Measurements from ENCODE around the gene ARSB.

The ARSB gene

DNA sequence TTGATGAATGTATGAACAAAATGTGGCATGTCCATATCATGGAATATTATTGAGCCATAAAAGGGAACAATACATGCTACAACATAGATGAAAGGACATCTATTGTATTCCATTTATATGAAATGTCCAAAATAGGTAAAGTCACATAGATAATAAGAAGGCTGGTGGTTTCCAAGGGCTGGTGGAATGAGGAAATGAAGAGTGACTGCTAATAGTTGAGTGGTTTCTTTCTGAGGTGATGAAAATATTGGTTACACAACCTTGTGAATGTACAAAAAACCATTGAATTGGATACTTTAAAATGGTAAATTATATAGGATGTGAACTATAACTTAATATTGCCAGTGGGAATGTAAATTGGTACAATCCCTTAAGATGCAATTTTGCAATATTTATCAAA, 5.2 kb downstream of the ARSB start:
- Histone ChIP-seq H3K36me3 (ENCODE audit: insufficient read depth) (no peaks in the 10 kb centered on the region), H3K9ac (no peak overlapping the region), H4K20me1 (ENCODE audit: insufficient read depth) (no peaks in the 10 kb centered on the region), H2AFZ (ENCODE audit: low read depth) (no peak overlapping the region), H3K4me2 (no peak overlapping the region), H3K4me1 (ENCODE audit: low read depth, poor library complexity, severe bottlenecking) (peaks cover 12% of the 10 kb centered on the region), H3K27me3 (ENCODE audit: insufficient read depth, low read depth) (no peaks in the 10 kb centered on the region), H3K79me2 (ENCODE audit: insufficient read depth, low read depth) (no peaks in the 10 kb centered on the region), H3K27ac (no peak overlapping the region), H3K4me3 (IDR thresholded peaks at IDR 0.05; ENCODE audit: insufficient read depth, low read depth, low read length) (no peak overlapping the region)
- TF ChIP-seq, protein P1, sequence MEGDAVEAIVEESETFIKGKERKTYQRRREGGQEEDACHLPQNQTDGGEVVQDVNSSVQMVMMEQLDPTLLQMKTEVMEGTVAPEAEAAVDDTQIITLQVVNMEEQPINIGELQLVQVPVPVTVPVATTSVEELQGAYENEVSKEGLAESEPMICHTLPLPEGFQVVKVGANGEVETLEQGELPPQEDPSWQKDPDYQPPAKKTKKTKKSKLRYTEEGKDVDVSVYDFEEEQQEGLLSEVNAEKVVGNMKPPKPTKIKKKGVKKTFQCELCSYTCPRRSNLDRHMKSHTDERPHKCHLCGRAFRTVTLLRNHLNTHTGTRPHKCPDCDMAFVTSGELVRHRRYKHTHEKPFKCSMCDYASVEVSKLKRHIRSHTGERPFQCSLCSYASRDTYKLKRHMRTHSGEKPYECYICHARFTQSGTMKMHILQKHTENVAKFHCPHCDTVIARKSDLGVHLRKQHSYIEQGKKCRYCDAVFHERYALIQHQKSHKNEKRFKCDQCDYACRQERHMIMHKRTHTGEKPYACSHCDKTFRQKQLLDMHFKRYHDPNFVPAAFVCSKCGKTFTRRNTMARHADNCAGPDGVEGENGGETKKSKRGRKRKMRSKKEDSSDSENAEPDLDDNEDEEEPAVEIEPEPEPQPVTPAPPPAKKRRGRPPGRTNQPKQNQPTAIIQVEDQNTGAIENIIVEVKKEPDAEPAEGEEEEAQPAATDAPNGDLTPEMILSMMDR (conservative IDR thresholded peaks at IDR 0.05; ENCODE audit: low read depth, low read length), result no peak

DNA sequence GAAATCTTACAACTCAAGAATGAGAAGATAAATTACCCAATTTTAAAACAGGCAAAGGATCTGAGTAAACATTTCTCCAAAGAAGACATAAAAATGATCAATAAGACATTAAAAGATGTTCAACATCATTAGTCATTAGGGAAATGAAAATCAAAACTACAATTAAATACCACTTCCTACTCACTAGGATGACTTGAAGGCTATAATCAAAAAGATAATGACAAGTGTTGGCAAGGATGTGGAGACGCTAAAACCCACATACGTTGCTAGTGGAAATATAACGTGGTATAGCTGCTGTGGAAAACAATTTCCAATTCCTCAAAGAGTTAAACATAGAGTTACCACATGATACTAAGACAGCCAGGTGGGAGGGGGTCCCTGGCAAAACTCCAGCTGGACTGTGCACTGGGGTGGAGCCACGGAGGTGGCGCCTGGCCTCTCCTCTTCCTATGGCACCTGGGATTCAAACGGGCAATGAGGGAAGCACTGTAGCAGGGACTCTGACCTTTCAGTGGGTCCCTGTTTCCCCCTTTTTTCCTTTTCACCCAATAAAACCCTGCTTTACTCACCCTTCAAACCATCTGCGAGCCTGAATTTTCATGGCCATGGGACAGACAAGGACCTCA, 5.9 kb downstream of the ARSB start:
- Histone ChIP-seq H3K27ac (no peak overlapping the region), H3K4me1 (ENCODE audit: low read depth, poor library complexity, severe bottlenecking) (peaks cover 12% of the 10 kb centered on the region), H2AFZ (ENCODE audit: low read depth) (no peak overlapping the region), H3K27me3 (ENCODE audit: insufficient read depth, low read depth) (no peaks in the 10 kb centered on the region), H3K4me3 (IDR thresholded peaks at IDR 0.05; ENCODE audit: insufficient read depth, low read depth, low read length) (no peak overlapping the region), H3K79me2 (ENCODE audit: insufficient read depth, low read depth) (no peaks in the 10 kb centered on the region), H3K9ac (no peak overlapping the region), H4K20me1 (ENCODE audit: insufficient read depth) (no peaks in the 10 kb centered on the region), H3K4me2 (no peak overlapping the region), H3K36me3 (ENCODE audit: insufficient read depth) (no peaks in the 10 kb centered on the region)
- TF ChIP-seq, protein P1 (conservative IDR thresholded peaks at IDR 0.05; ENCODE audit: low read depth, low read length), result no peak

DNA sequence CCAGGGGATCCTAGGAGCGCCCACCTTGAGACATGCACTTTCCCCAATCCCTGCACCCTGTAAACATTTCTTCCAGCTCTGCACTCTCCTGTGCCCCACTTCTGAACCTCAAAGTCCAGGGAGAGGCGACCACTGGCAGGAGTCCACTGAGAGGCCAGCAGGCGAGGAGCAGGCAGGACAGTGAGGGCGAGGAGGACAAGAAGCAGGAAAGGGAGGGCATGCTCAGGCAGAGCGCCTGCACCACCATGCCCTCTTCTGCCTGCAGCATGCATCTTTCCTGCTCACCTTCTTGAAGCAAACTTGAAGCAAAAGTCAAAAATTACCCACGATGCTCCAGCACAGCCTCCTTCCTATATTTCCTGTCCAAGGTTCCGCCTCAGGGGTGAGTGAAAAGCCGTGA, 10.1 kb downstream of the ARSB start:
- Histone ChIP-seq H3K4me1 (ENCODE audit: low read depth, poor library complexity, severe bottlenecking) (no peaks in the 10 kb centered on the region), H4K20me1 (ENCODE audit: insufficient read depth) (no peaks in the 10 kb centered on the region), H3K27me3 (ENCODE audit: insufficient read depth, low read depth) (no peaks in the 10 kb centered on the region), H3K4me2 (no peak overlapping the region), H3K36me3 (ENCODE audit: insufficient read depth) (no peaks in the 10 kb centered on the region), H3K27ac (no peak overlapping the region), H3K79me2 (ENCODE audit: insufficient read depth, low read depth) (no peaks in the 10 kb centered on the region), H3K9ac (no peak overlapping the region), H3K4me3 (IDR thresholded peaks at IDR 0.05; ENCODE audit: insufficient read depth, low read depth, low read length) (no peak overlapping the region), H2AFZ (ENCODE audit: low read depth) (no peak overlapping the region)
- TF ChIP-seq, protein P1 (conservative IDR thresholded peaks at IDR 0.05; ENCODE audit: low read depth, low read length), result no peak

DNA sequence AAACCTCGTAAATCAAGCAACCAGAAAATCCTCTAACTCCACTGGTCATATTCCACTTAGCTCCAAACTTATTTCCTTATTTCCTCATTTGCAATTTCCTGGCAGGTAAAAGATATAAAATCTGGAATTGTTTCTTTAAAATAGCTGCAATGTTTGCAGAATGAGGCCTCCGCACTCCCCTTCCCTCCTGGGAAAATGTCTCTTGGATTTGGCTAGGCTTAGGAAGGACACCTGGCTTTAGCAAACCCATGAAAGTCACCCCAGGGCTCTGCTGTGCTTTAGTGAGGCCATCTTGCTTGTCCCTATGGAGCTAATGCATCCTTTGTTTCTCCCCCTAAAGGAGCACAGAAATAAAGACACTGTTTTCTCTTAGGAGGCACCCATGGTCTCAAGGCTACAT, 10.5 kb downstream of the ARSB start:
- Histone ChIP-seq H4K20me1 (ENCODE audit: insufficient read depth) (no peaks in the 10 kb centered on the region), H3K9ac (no peak overlapping the region), H3K4me3 (IDR thresholded peaks at IDR 0.05; ENCODE audit: insufficient read depth, low read depth, low read length) (no peak overlapping the region), H3K4me1 (ENCODE audit: low read depth, poor library complexity, severe bottlenecking) (no peaks in the 10 kb centered on the region), H3K79me2 (ENCODE audit: insufficient read depth, low read depth) (no peaks in the 10 kb centered on the region), H3K4me2 (no peak overlapping the region), H3K27ac (no peak overlapping the region), H3K27me3 (ENCODE audit: insufficient read depth, low read depth) (no peaks in the 10 kb centered on the region), H3K36me3 (ENCODE audit: insufficient read depth) (no peaks in the 10 kb centered on the region), H2AFZ (ENCODE audit: low read depth) (no peak overlapping the region)
- TF ChIP-seq, protein P1 (conservative IDR thresholded peaks at IDR 0.05; ENCODE audit: low read depth, low read length), result no peak
